Iris pigment epithelial cell (primary cell): ENCODE results near the gene DCAF16.

Experiments
- DNase-seq: peaks from one replicate; pipeline ENCODE4 v3.0.0-alpha.2; 2011; ENCODE audit warnings: low read depth

Gene DCAF16

GRCh38 chr4:17781300-17782287 is 29.0 kb downstream of the DCAF16 start, which contains the start of gene FAM184B:
FAM184B (minus strand) TSS chr4:17781621; CDS start chr4:17781299, 322 bp downstream.
- DNase-seq: no peak

GRCh38 chr4:17780501-17781299 is 29.9 kb downstream of the DCAF16 start:
- DNase-seq: no peak

GRCh38 chr4:17778431-17778830 is 32.1 kb downstream of the DCAF16 start:
- no peak for DNase-seq

GRCh38 chr4:17773135-17773698 is 37.3 kb downstream of the DCAF16 start:
- DNase-seq: no peak

GRCh38 chr4:17771284-17771908 is 39.2 kb downstream of the DCAF16 start:
- no peak for DNase-seq

GRCh38 chr4:17770845-17771244 is 39.7 kb downstream of the DCAF16 start:
- no peak for DNase-seq

- no peak for DNase-seq
Measured at GRCh38 chr4:17769406-17770174, 41.0 kb downstream of the DCAF16 start.

GRCh38 chr4:17766826-17767458 is 43.6 kb downstream of the DCAF16 start:
- DNase-seq: no peak

- no peak for DNase-seq
Measured at GRCh38 chr4:17765514-17766286, 44.9 kb downstream of the DCAF16 start.

- DNase-seq: no peak
Measured at GRCh38 chr4:17763931-17764330, 46.6 kb downstream of the DCAF16 start.

GRCh38 chr4:17763416-17763815 is 47.1 kb downstream of the DCAF16 start:
- DNase-seq: no peak

GRCh38 chr4:17762726-17763125 is 47.8 kb downstream of the DCAF16 start:
- peak; percentile 52 for DNase-seq

GRCh38 chr4:17761062-17761461 is 49.5 kb downstream of the DCAF16 start:
- no peak for DNase-seq

- DNase-seq: no peak
Measured at GRCh38 chr4:17760626-17761025, 49.9 kb downstream of the DCAF16 start.

- DNase-seq: no peak
Measured at GRCh38 chr4:17758485-17758884, 52.1 kb downstream of the DCAF16 start.

GRCh38 chr4:17757621-17758020 is 52.9 kb downstream of the DCAF16 start:
- no peak for DNase-seq

GRCh38 chr4:17753646-17754045 is 56.9 kb downstream of the DCAF16 start:
- DNase-seq: no peak
